RKO (cell line): ENCODE data around the gene FAM118B.
"Not testable (repeated sequence)": the region's sequence is repeated elsewhere in the genome, so short reads cannot be mapped to it uniquely, and the experiment has no call there.

Experiments used
- DNase-seq: peaks from one replicate; pipeline ENCODE4 v3.0.0-alpha.2; 2016; ENCODE audit warnings: low spot score

FAM118B gene

GRCh38 chr11:126217491-126217890 lies 5.9 kb downstream of the FAM118B start:
- no peak for DNase-seq

- no peak for DNase-seq
These were observed 8.0 kb downstream of the FAM118B start for GRCh38 chr11:126219547-126219946.

GRCh38 chr11:126224647-126225294 lies 13.2 kb downstream of the FAM118B start:
- no peak for DNase-seq

- no peak for DNase-seq
These were observed 13.7 kb downstream of the FAM118B start for GRCh38 chr11:126225295-126225665.

- no peak for DNase-seq
These were observed 14.9 kb downstream of the FAM118B start for GRCh38 chr11:126226334-126227084.

GRCh38 chr11:126229858-126230540 lies 18.4 kb downstream of the FAM118B start:
- DNase-seq: no peak

- DNase-seq: no peak
These were observed 20.3 kb downstream of the FAM118B start for GRCh38 chr11:126231725-126232459.

- no peak for DNase-seq
These were observed 21.1 kb downstream of the FAM118B start for GRCh38 chr11:126232683-126233082.

- no peak for DNase-seq
These were observed 21.8 kb downstream of the FAM118B start for GRCh38 chr11:126233391-126233790.

- DNase-seq: no peak
These were observed 35.1 kb downstream of the FAM118B start for GRCh38 chr11:126246636-126247035.

- no peak for DNase-seq
These were observed 41.7 kb downstream of the FAM118B start for GRCh38 chr11:126253265-126253664.

- DNase-seq: no peak
These were observed 43.2 kb downstream of the FAM118B start for GRCh38 chr11:126254819-126255218.

GRCh38 chr11:126255507-126255906 lies 43.9 kb downstream of the FAM118B start:
- DNase-seq: not testable (repeated sequence)

GRCh38 chr11:126256216-126256615 lies 44.6 kb downstream of the FAM118B start:
- no peak for DNase-seq

GRCh38 chr11:126257144-126257543 lies 45.6 kb downstream of the FAM118B start:
- DNase-seq: no peak

- no peak for DNase-seq
These were observed 46.2 kb downstream of the FAM118B start for GRCh38 chr11:126257764-126258163.

- DNase-seq: no peak
These were observed 50.6 kb downstream of the FAM118B start for GRCh38 chr11:126262216-126262615.

GRCh38 chr11:126263489-126263888 lies 51.9 kb downstream of the FAM118B start:
- no peak for DNase-seq

GRCh38 chr11:126265811-126266210 lies 54.2 kb downstream of the FAM118B start:
- DNase-seq: peak; percentile 42

GRCh38 chr11:126267650-126268049 lies 56.1 kb downstream of the FAM118B start:
- DNase-seq: no peak

GRCh38 chr11:126268361-126268707 lies 56.8 kb downstream of the FAM118B start:
- DNase-seq: no peak
